Activated CD8-positive, alpha-beta memory T cell treated with anti-CD3 and anti-CD28 coated beads for 48 hours (primary cell): Measurements from ENCODE around the gene INSRR.

Experiments used
- DNase-seq, 3 experiments: peaks; one replicate each; pipeline ENCODE4 v3.0.0-alpha.2; 2020; ENCODE audit warnings: low read depth in 2 of 3, low spot score in 2 of 3

The INSRR gene

GRCh38 chr1:156894711-156895454, 36.0 kb upstream of the INSRR start:
- DNase-seq, result no peak

- DNase-seq, result no peak
Measured at GRCh38 chr1:156894001-156894400, 35.1 kb upstream of the INSRR start.

DNA sequence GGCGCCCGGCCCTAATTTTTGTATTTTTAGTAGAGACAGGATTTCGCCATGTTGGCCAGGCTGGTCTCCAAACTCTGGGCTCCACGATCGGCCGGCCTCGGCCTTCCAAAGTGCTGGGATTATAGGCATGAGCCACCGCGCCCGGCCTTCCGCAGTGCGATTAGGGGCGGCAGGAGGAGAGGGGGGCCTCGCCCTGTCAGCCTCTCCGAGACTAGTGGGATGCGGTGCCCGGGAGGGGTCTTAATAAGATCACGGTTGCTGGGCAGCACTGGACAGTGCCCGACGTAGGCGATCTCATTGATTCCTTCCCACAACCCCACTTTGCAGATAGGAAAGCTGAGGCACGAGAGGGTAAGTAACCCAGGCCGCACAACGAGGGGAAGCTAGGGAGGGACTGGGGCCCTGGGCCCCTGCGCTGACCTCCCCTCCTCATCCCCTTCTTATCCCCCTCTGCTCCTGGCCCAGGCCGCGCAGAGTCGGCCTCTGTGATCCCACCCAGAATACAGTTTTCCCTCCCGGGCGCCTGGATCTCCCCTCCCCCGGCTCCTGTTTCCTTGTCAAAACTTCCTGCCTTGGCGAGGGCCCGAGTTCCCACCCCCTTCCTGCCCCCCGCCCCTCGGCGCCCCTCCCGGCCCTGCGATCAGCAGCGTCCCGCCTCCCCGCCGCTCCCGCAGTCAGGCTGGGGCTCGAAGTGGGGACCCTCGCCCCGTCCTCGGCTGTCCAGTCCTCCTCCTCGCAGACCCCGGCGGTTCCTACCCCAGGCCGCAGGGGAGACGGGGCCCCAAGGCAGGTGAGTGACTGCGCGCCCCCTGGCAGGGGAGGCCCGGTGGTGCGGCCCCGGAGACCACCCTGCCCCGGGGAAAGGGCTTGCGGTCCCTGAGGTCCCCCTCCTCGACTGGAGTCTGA, 34.4 kb upstream of the INSRR start, which contains the start of gene PEAR1:
Gene PEAR1, plus strand, starts transcription at position 671 of the 906 bp plus-strand sequence. CDS start 10,209 bp downstream, outside the sequence.
- DNase-seq, result no peak

DNA sequence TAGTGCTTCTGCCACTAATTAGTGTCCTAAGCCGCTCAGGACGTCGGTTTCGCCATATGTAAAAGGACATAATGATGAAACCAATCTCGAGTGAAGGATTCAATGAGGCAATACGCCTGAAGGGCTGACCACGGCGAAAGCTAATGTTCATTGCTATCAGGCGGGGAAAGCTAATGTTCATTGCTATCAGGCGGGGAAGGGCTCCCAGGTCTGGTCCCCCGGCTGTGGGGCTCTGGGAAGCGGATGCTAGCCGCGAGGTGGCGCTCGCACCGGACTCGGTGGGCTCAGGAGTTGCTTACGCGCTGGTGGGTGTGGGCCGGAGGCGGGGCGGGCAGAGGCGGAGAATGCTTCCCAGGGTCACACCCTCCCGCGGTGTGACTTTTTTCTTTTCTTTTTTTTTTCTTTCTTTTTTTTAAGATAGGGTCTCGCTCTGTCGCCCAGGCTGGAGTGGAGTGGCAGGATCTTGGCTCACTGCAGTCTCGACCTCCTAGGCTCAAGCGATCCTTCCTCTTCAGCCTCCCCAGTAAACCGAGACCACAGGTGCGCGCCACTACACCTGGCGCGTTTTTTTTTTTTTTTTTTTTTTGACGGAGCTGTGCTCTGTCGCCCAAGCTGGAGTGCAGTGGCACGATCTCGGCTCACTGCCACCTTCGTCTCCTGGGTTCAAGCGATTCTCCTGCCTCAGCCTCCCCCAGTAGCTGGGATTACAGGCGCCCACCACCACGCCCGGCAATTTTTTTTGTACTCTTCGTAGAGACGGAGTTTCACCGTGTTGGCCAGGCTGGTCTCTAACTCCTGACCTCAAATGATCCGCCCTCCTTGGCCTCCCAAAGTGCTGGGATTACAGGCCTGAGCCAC, 33.5 kb upstream of the INSRR start:
- DNase-seq, result peak; percentile 72 to 85 (median 74)

GRCh38 chr1:156889802-156890580, 31.1 kb upstream of the INSRR start:
- peak in 2 of 3 experiments; percentile 35 to 41 for DNase-seq

GRCh38 chr1:156887734-156888133, 28.8 kb upstream of the INSRR start:
- no peak for DNase-seq

DNA sequence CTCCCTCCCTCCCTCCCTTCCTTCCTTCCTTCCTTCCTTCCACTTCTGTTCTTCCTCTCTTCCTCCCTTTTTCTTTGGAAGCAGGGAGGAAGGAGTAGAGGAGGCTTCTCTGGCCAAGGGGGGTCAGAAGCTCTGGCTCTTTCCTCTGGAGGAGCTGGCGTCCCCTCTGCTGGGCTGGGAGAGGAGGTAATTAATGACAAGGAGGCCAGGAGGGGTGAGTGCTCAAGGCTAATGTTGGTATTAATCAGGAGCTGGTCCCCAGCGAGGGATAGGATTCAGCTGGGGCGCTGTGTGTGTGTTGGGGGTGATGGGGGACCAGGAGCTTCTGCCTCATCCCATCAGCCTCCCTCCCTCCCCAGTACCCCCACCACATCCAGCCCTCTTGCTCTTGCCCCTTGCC, 28.4 kb upstream of the INSRR start:
- no peak for DNase-seq

- no peak for DNase-seq
Measured at GRCh38 chr1:156886583-156887281, 27.8 kb upstream of the INSRR start.

- DNase-seq, result no peak
Measured at GRCh38 chr1:156885880-156886355, 27.0 kb upstream of the INSRR start.

GRCh38 chr1:156885314-156885713, 26.4 kb upstream of the INSRR start:
- DNase-seq, result no peak

- no peak for DNase-seq
Measured at GRCh38 chr1:156884560-156885184, 25.8 kb upstream of the INSRR start.

DNA sequence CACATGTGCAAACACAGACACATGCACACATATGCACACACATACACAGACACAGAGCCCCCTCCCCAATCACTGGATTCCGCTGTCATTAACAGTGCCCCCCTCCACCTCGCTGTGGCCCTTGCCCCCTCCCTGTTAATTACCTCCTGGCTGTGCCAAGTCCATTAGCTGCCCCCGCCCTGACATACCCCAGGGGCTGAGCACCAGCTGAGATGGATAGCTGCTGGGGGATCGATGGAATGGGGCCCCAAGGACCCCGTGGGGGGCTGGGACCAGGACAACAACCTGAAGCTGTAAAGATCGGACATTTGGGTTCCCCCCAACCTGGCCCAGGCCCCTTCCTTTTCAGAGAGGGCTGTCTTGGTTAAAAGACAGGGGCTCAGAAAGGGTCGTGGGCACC, 25.0 kb upstream of the INSRR start:
- no peak for DNase-seq

GRCh38 chr1:156882543-156882942, 23.6 kb upstream of the INSRR start:
- DNase-seq, result no peak

DNA sequence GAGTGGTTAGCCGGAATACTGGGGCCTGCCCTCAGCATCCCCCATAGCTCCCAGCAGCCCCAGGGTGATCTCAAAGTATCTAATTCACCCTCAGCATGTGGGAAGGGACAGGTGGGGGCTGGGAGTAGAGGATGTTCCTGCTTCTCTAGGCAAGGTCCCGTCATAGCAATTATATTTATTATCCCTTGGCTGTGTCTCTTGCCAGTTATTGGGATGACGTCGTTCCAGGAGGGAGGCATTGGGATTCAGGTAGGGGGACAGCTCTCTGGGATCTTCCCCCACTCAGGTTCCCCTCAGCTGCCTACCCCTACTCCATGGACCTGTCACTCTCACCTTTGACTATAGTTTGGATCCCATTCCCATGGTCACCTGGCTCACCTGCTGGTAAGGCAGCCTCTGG, 22.7 kb upstream of the INSRR start:
- DNase-seq, result no peak

- no peak for DNase-seq
Measured at GRCh38 chr1:156881101-156881500, 22.2 kb upstream of the INSRR start.

- no peak for DNase-seq
Measured at GRCh38 chr1:156880473-156880872, 21.6 kb upstream of the INSRR start.

- no peak for DNase-seq
Measured at GRCh38 chr1:156879876-156880275, 21.0 kb upstream of the INSRR start.

GRCh38 chr1:156877433-156878170, 18.7 kb upstream of the INSRR start:
- DNase-seq, result no peak

GRCh38 chr1:156876281-156876680, 17.4 kb upstream of the INSRR start:
- DNase-seq, result no peak
